GM21447 (cell line): ENCODE data around the gene AMTN.

Experiments
- ATAC-seq: cut with Tn5 transposase; IDR thresholded peaks from one replicate; pipeline ENCODE4 v1.9.1; 2021; ENCODE audit not compliant: unreplicated experiment

Gene AMTN

DNA sequence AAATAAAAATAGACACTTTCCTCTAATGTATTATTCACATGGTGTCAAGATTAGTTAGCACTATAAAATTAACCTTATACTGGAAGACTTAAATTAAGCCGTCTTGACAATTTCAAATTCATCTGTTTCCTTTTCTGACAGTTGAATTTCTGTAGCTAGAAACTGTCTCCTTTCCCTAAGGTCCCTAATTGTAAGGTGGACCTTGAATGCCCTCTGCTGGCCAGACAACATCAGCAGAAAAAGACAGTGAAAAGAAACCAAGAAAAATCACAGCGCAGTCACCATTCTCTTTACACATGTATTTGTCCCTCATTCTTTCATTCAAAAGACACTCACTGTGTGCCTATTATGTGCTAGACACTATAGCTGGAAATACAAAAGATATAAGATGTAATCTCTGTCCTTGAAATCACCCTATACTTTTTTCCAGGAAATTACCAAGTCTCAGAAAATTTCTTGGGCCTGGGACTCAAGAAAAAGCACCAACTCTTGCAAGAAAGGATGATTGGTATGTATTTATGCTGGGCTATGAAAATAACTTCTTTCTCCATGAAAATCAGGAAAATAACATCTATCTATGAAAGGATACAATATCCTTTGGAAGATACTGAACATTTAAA, 41.0 kb downstream of the AMTN start:
- no peak for ATAC-seq

GRCh38 chr4:70559924-70560323, 41.6 kb downstream of the AMTN start:
- no peak for ATAC-seq

DNA sequence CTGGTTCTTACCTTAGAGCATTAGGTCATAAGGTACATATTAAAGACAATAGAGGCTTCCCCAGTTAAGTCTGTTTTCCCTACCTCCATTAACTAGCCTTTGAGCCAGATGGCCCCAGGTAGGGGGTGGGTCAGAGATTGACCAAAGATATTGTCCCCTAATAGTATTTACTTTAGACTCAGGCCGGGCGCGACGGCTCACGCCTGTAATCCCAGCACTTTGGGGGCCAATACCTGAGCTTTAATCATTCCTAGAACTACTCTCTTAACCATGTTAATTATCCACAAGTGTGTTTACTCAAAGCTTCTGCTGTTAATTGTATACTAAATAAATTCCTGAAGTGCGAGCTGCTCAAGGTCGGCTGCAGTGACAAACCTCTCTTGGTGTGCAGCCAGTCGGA, 45.7 kb downstream of the AMTN start:
- ATAC-seq = no peak

- ATAC-seq = no peak
Observed at GRCh38 chr4:70570796-70571195, 52.4 kb downstream of the AMTN start.

DNA sequence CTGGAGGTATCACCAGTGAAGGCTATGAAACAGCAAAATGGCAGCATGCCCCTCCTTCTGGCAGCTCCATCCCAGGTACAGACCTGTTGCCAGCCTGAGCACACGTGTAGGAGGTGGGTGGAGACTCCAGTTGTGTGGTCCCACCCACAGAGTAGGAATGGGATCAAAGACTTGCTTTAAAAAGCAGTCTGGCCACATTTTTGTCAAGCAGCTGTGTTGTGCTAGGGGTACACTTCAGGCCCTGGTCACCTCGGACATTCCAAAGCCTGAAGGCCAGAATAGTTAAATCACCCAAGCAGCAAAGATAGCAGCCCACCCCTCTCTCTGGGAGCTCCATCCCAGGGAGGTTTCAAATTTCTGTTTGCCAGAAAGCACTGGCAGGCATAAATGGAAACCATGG, 53.4 kb downstream of the AMTN start:
- ATAC-seq = no peak

- no peak for ATAC-seq
Observed at GRCh38 chr4:70575964-70576363, 57.6 kb downstream of the AMTN start.

- no peak for ATAC-seq
Observed at GRCh38 chr4:70577220-70577927, 59.0 kb downstream of the AMTN start.

GRCh38 chr4:70581980-70582379, 63.6 kb downstream of the AMTN start:
- ATAC-seq = no peak
